Measurements from ENCODE around the gene DNAJC10.

GRCh38 chr2:182807319-182807718, 91.3 kb downstream of the DNAJC10 start:
- TF ChIP-seq CTCF (optimal IDR thresholded peaks at IDR 0.05 in 1 of 3, IDR thresholded peaks at IDR 0.05 in 1 of 3, conservative IDR thresholded peaks at IDR 0.05 in 1 of 3; ENCODE audit: extremely low read depth in 1 of 3, insufficient read depth in 2 of 3, low read length in 3 of 3) (no peak), EZH2 (IDR thresholded peaks at IDR 0.05; ENCODE audit: low read length) (no peak)
